Glomerular visceral epithelial cell (primary cell): ENCODE data around the gene GUCA2B.

Experiments
- DNase-seq: peaks from one replicate; pipeline ENCODE4 v3.0.0-alpha.2; 2016; ENCODE audit errors: extremely low spot score

Gene GUCA2B

DNA sequence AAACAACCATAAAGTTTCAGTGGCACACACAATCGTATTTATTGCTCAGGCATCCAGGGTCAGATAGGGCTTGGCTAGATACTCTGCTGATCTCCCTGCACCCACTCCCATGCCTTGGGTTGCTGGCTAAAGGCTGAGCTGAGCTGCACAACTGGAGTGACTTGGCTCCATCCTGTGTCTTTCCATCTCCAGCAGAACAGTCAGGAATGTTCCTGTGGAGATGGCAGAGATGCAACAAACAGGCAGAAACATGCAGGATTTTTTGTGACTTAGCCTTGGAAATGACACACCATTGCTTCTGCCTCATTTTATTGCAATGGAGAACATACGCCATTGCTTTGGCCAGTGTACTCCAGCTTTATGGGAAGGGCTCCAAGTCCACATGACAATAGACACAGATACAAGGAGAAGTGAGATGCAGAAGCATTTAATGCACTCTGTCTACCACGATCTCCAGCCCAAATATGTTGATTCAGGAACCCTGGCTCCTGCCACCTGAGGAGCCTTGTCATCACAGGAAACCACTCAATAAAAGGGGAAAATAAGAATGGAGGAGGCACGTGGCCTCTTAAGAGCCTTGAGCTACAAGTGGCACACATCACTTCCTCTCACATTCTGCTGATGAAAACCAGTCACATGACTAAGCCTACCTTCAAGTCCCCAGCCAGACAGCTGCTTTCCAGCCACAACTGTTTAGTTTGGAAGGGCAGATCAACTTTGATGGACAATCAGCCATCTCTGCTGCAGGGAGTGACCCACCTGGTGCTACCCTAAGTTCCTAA, 10.1 kb upstream of the GUCA2B start:
- DNase-seq: no peak

DNA sequence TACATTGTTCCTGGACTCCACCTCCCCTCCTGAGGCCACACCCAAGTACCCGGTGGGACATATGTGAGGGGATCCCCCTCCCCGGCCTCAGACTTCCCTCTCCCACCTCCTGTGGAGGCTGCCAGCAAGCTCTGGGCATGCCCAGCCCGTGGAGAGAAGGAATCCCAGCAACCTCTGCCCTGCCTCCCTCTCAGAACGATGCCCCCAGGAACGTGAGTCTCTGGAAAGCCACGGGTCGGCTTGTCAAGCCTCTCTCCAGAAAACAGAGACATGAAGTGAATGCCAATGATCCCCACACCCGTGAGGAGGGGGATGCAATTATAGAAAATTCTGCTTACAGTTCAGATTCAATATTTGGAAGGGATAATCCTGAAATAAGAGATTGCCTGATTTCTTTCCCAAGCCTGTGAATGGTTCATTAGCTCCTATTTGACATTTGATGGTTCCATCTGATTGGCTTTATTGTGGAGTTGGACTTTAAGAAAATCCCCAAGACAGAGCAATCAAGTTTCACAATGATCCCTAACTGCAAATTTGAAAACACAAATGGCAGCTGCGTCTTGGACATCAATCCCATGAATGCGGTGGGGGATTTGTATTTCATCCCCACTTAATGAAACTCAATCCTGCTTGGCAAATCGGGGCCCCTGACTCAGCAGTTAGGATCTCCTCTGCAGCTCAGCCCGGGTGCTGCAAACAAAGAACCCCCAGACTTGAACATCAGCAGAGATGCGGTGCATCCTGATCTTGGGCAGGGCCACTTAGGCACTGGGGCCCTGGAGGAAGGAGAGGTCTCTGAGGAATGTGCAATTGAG, 9.1 kb upstream of the GUCA2B start:
- DNase-seq: no peak

DNA sequence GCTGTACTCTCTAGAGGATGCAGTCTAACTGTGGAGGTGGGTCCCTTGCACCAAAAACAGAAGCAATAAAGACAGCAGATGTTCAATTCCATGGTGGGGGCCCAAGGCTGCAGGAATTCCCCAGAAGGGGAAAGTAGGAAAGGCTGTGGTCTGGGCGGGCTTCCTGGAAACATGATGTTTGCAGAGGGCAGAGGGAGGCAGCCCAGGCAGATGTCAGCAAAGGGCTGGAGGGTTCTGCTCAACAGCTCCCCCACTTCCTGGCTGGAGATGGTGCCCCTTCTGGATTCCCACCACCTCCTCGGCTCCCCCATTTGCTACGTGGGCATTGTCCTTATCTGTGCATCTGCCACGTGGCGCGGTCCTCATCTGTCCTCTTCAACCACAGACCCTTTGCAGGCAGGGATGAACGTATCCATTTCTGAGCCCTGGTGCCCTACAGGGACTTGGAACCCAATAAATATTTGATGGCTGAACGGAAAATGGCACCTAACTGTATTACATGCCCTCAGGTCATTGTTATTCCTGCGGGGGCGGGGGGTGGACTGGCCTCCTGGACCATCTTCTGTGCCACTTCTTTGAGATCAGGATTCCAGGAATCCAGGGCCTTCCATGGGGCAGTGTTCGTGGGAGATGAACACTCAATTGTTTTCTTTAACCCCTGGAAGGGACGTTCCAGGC, 8.4 kb upstream of the GUCA2B start:
- no peak for DNase-seq

DNA sequence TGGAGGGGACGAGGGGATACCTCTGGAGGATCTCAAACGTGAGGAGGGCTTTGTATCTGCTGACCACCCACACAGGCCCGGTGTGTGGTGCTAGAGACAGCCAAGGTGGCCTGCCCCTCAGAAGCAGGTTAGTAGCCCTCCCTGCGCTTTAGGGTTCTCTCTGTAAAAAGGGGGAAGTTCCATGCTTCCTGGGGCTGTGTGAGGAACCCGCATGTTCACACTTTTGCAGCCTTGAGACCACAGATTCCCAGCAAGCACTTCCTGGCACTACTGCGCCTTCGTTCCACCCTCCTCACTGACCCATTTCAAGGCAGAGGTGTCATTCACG, 7.9 kb upstream of the GUCA2B start:
- no peak for DNase-seq

DNA sequence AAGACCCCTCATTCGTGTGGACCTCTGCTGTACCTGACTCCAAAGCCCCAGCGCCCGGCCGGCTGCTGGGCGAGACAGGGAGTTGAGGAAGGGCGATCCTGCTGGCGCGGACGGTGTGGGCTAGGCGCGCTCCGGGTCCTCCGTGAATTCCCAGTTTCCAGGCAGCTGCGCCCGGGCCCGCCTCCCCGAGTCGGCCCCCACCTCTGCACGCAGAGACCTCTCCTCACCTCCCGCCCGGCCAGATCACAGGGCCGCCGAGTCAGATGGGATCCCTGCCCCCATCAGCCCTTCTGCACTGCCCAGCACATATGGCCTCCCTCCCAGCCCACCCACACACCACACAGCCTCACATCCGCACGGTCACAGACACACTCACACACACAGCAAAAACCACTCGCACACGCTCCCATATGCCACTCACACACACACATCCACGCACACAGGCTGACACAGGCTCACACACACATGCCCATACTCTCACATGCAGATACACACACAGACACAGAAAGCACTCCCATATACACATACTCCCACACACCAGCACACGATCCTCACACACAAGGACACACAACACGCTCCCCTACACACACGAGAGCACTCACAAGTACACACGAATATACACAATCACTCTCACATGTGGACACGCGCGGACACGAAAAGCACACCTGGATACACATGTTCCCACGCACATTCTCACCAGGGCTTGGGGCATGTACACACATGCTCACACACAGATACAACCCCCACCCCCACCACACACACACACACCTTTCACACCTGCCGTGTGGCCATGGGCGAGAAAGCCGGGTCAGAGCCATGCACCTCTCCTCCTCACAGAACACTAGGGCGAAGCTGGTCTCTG, 7.2 kb upstream of the GUCA2B start:
- no peak for DNase-seq

DNA sequence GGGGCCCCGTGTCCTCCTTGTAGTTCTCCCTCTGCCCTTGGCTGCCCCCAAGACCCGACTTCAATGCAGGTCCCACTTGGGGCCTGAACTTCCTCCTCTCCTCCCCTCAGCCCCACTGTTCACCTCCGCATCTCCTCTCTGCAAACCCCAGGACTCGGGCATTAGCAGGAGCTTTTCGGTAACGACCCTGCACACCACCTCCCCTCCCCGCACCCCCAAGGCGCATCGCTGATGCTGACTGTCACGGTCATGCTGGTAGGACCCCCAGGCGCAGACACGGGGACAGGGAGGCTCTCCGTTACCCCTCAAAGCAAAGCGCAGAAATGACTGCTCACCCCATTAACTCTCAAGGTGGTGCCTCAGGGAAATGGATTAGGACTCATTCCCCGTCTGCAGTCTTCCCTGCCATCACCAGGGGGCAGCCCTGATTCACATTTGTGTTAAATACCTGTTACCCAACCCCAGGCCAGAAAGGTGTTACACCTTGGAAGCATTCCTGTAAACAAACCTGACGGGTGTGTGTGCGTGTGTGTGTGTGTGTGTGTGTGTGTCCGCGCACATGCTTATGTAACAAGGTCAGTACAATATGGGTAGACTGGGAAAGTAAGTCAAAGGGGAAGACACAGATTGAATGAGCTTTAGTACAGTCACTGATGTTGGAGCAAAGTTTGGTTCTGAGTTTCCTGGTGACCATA, 6.4 kb upstream of the GUCA2B start:
- DNase-seq: peak; percentile 62

DNA sequence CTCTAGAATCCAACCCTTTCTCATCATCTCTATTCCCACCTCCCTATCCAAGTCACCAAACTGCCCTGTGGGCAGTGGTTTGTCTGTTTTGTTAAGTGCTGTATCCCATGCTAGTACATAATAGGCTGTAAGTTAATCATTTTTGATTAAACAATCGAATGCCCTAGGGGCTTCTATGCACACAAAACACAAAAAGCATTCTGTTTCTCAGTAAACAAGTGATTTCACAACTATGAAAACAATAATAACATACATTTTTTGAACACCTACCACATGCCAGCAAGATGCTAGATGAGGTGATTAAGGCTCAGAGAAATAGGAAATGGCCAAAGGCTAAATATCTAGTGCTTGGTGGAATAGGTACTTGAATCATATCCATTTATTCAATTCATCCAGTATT, 5.0 kb upstream of the GUCA2B start:
- no peak for DNase-seq

DNA sequence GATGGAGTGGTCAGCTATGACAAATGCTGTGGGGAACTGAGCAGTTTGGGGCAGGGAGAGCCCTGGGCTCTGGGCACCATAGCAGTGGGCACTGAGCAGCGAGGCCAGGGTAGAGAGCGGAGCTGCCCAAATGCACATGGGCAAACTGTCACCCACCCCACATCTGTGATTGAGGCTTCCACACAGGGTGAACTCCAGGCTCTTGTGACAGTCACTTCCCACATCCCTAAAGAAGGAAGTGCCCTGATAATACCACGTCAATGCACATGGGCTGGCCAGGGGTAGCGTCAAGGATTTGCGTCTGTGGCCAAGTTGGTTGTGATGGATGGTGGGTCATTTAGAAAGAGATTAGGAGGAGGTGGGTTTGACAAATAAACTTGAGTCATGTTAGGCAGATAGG, 2.6 kb upstream of the GUCA2B start:
- DNase-seq: no peak

DNA sequence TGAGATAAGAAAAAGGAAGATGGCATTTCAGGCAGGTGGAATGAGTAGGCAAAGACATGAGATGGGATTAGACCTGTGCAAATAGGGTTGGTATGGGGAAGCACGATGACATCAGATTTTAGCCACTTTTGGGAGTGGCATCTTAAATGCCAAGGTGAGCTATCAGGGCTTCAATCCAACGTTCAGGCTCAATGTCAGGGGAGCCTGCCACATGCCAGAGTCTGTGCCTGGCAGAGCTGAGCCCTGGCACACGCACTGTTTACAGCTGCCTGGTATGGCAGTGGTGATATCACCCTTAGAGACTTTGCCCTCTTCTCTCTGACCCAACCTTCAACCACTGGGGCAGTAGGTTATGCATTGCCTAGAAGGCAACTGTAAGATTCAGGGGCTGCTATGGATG, 1.1 kb upstream of the GUCA2B start:
- DNase-seq: no peak

DNA sequence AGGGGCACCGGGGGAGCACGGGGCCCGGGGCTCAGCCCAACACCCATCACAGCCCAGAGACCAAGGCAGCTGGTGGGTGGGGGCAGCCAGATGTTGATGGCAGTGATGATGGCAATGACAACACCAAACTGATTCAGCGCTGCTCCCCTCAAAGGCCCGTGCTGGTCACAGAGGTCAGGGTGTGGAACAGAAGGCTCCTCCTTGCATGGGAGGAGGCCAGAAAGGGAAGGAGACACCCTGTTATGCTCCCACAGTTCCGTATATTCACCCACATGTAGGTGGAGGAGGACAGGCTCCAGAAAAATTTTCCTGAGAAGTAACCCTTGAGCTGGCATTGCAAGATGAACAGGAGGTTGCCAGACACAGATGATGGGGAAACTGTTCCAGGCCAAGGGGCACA, 414 bp downstream of the GUCA2B start:
- DNase-seq: no peak

DNA sequence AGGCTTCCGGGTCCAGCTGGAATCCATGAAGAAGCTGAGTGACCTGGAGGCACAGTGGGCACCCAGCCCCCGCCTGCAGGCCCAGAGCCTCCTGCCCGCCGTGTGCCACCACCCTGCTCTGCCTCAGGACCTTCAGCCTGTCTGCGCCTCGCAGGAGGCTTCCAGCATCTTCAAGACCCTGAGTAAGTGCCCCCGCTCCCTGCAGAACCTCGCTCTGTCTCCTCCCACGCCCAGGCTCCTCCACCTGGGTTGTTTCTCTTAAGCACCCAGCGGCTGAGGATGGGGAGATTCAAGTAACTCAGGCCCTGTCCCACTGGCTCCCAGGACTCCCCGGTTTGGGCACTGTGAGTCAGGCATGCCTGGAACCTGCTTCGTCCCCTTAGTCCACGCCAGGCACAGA, 1.5 kb downstream of the GUCA2B start:
- DNase-seq: no peak

DNA sequence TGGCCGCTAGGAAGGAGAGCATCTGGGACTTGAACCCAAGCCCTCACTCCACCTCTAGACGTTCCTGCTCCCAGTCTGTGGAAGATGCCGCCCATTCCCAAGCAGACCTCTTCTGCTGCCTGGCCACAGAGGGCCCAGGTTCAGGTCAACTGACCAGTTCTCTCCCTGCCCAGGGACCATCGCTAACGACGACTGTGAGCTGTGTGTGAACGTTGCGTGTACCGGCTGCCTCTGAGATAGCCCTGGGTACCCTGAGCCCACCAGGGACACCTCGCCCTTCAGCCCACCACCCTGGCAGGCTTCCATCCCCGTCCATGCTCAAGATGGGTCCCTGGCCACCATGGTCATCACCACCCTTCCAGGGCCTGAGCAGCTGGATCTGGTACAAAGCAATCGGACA, 2.2 kb downstream of the GUCA2B start:
- no peak for DNase-seq

DNA sequence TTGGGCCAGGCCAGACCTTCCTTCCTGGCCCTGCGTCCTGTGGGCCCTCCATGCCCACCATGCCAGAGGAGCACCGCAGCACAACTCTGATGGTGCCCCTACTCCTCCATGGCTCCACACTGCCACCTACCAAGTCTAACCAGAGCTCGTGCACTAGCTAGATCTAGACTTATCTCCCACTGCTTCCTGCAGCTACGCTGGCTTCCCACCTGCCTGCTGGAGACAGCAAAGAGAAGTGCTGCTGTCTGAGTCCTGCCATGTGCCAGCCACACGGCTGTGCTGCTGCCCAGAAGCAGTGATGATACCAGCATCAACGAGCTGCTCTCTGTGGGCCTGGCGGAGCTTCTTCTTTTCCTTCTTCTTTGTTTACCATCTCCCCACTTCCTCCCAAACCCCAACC, 4.5 kb downstream of the GUCA2B start:
- no peak for DNase-seq

DNA sequence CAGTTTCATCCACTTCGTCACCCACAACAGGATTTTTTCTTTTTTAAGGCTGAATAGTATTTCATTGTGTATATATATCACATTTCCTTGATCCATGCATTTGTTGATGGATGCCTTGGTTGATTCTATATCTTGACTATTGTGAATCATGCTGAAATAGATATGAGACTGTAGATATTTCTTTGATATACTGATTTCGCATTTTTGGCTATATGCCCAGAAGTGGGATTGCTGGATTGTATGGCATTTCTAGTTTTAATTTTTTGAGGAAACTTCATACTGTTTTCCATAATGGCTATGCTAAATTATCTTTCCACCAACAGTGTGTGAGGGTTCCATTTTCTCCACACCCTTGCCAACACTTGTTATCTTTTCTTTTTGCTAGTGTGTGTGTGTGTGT, 5.0 kb downstream of the GUCA2B start:
- no peak for DNase-seq

DNA sequence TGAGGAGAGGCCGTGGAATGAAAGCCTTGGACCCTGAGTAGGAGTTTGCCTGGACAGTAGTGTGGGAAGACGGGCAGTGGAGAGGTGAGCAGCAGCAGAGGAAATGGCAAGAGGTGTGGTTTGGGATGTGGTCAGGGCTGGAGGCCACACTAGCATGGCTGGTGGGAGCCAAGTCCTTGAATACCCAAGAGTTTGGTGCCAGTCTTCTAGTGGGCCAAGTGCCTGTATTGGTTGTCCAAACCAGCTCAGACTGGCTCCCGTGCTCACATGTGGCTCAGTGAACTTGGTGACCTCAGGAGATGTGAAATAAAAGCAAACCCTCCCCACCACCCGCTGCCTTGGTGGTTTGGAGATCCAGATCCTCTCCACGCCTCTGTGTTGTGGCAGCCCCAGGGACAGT, 9.0 kb downstream of the GUCA2B start:
- DNase-seq: no peak

DNA sequence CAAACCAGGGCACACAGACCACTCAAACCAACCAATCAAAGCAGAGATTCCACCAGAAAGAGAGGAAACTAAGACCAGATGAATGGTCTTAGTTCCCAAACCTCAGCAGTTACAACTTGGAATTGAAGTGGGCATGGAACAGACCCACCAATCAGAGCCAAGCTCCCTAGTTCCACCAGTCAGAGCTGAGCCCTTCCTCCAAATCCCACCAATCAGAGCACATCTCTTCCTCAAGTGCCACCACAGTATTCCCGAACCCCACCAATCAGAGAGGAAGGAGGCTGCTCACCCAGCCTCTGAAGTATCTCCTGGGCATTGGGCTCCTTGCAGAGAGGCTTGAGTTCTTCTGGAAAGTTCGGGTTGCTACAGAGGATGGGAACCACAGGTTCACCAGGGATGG, 9.9 kb downstream of the GUCA2B start:
- DNase-seq: no peak

DNA sequence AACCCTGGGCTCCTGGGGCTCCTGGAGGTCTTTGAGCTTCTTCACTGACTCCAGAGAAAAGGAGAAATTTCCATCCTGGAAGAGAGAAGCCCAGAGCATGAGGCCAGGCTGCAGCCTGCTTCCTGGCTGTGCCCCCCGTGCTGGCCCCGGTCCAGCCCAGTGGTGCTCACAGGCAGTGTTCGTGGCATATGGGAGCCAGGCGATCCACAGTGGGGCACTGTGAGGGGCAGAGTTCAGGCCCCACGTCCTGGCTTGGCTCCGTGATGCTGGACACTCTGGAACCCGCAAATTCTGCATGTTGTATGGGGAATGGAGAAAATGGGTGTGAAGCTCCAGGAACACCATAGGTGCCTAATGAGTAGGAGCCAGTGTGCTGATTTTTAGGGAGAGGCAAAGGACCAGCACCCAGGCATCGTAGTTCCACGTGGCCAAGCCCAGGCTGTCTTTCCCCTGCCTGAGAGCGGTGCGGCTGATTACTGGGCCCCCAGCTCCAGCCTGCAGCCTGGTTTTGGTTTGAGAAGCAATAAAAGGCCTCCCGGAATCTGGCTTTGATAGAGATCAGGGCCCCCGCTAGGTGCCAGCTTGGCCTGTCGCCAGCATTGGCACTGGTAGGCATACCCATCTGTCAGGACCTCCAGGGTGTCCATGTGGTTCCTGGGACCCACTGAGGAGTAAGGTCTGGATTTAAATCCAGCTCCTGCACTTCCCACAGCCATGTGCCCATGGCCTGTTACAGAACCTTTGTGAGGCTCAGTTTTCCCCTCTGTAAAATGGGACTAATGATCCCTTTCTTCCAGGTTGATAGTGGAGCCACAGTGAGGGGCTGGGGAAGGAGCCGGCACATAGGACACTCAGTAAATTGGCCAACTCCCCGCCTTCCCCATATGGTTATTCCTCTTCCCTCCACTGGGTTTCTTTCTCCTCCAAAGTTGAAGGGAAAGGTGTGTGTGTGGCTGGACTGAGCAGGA, 10.6 kb downstream of the GUCA2B start:
- no peak for DNase-seq

DNA sequence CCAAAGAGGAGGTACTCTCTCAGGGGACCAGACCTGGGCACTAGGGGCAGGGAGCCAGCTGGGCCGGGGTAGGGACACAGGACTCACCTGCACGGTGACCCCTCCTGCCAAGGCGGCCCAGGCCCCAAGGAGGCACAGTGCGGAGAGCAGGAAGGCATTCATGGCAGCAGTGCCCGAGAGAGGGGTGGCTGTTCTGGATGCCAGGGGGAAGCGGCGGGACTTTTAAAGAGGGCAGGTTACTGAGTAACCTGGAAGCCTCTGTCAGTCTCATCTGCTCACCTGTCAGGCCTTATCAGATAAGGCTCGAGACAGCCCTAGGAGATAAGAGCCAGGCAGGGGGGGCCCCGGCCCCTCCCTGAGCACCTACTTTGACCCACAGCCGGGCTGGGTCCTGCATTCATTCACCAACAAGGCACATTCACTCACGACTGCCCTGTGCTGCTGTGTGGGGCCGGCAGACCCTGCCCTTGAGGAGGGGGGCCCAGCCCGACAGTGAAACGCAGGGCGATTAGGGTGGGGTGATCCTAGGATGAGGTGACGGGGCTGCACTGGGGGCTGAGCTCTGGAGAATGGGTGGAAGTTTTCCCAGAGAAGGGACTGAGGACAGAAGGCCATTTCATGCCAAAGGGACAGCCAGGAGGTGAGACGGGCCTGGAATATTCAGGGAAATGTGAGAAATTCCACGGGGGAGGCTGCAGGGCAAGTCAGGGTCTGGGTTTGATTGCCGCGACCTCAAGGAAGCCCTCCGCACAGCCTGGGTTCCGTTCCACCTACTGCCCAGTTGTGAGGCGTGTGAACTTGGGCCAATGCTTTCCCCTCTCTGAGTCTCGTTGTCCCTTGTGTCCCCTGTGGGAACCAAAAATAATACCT, 11.6 kb downstream of the GUCA2B start, which contains the start of gene GUCA2A:
Gene GUCA2A, minus strand, starts transcription at position 195 of the 870 bp plus-strand sequence. Its CDS starts 33 bp downstream, at position 162.
- DNase-seq: no peak
